Transverse colon (tissue), 4 donors: ENCODE results near the gene TRIM44.

ENCODE experiments used
- POLR2AphosphoS5 ChIP-seq, 3 donors: sonication (generic); formaldehyde crosslinking; IDR thresholded peaks; one replicate each; pipeline ENCODE4 v1.6.1; 2016; ENCODE audit warnings: antibody characterized with exemption in 3 of 3
- TF ChIP-seq, protein P1 (sequence below), 5 experiments: fragments of 200-600 bp in 3 of 5; fragments of 450-650 bp in 2 of 5; sonication (generic) in 3 of 5; IDR thresholded peaks; 1 replicate in 2 of 5; 2 replicates in 3 of 5; pipeline ENCODE4 v1.5.1; 2016 to 2017; ENCODE audit warnings: antibody characterized with exemption in 5 of 5, inconsistent platforms in 3 of 5, mild to moderate bottlenecking in 2 of 5, moderate library complexity in 1 of 5

DNA sequence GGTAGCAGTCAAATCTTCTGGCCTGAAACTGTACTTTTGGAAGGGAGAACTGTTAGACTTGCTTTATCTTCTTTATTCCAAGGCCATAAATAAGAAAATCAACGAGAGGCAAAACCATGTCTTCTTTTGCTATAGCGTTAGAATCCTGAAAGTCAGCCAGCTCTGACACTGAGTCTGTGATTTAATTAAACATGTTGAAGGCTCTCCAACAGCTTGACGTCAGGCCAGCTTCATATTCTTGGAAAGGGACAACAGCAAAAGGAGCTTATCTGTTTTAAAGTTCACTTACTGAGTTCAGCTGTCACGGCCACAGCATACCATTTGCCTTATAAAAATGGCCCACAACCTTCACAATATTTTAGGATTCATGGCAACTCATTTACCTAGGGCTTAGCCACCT is 150.3 kb downstream of the TRIM44 start:
- TF ChIP-seq, protein P1, sequence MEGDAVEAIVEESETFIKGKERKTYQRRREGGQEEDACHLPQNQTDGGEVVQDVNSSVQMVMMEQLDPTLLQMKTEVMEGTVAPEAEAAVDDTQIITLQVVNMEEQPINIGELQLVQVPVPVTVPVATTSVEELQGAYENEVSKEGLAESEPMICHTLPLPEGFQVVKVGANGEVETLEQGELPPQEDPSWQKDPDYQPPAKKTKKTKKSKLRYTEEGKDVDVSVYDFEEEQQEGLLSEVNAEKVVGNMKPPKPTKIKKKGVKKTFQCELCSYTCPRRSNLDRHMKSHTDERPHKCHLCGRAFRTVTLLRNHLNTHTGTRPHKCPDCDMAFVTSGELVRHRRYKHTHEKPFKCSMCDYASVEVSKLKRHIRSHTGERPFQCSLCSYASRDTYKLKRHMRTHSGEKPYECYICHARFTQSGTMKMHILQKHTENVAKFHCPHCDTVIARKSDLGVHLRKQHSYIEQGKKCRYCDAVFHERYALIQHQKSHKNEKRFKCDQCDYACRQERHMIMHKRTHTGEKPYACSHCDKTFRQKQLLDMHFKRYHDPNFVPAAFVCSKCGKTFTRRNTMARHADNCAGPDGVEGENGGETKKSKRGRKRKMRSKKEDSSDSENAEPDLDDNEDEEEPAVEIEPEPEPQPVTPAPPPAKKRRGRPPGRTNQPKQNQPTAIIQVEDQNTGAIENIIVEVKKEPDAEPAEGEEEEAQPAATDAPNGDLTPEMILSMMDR (IDR thresholded peaks at IDR 0.05): no peak
- TF ChIP-seq POLR2AphosphoS5 (IDR thresholded peaks at IDR 0.05): no peak
